ENCODE data around the gene TOM1L2. TPM values are rescaled to one million over a fixed set of nuclear protein-coding genes. Genes with fewer than 3 reads are reported as not detected.

TOM1L2 gene
- total and polyA plus RNA-seq, 11 donors, result 122 to 345 (median 247) TPM

DNA sequence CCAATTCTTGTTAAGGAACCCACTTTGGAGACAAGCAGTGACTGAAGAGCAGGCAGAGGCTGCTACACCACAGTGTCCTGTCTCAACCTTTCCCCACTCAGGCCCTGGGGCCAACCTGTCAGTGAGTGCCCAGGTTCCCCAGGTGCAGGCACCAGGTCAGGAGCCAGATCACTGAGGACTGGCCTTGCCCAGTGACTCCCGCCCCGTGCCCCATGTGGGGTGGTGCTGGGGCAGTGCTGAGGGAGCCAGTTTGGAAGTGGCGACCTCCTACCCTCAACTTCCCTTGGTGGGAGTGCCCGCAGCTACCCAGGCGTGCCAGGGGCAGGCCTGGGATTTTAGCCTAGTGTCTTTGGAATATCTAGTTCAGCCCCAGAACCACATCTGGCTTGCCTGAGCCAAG lies 164.8 kb downstream of the TOM1L2 start:
- WGBS, 4 donors, result 86 to 93% (median 88%) methylated on average over 5 of the region's 5 CpGs; no CpG with 5 or more reads in 1 of the 4 donors
- Histone ChIP-seq H3K4me3 (no peak overlapping the region), H3K36me3 (peaks cover 0 to 28% (median 15%) of the 10 kb centered on the region in 9 donors), H3K27me3 (no peaks in the 10 kb centered on the region), H3K4me1 (peaks cover 9 to 64% (median 31%) of the 10 kb centered on the region in 12 donors), H3K9me3 (no peaks in the 10 kb centered on the region), H3K27ac (peak overlapping the region in 5 of 12 donors; percentile 11 to 81 (median 14))
- no peak for ATAC-seq
- intact Hi-C loops (cut with DNase I), result no loop called here
- DNase-seq, result no peak
- TF ChIP-seq POLR2A (IDR thresholded peaks at IDR 0.05), result no peak
- TF ChIP-seq, protein P1, sequence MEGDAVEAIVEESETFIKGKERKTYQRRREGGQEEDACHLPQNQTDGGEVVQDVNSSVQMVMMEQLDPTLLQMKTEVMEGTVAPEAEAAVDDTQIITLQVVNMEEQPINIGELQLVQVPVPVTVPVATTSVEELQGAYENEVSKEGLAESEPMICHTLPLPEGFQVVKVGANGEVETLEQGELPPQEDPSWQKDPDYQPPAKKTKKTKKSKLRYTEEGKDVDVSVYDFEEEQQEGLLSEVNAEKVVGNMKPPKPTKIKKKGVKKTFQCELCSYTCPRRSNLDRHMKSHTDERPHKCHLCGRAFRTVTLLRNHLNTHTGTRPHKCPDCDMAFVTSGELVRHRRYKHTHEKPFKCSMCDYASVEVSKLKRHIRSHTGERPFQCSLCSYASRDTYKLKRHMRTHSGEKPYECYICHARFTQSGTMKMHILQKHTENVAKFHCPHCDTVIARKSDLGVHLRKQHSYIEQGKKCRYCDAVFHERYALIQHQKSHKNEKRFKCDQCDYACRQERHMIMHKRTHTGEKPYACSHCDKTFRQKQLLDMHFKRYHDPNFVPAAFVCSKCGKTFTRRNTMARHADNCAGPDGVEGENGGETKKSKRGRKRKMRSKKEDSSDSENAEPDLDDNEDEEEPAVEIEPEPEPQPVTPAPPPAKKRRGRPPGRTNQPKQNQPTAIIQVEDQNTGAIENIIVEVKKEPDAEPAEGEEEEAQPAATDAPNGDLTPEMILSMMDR (IDR thresholded peaks at IDR 0.05), result no peak

- Histone ChIP-seq H3K4me1 (peaks cover 3 to 57% (median 25%) of the 10 kb centered on the region in 12 donors), H3K36me3 (peaks cover 0 to 26% (median 15%) of the 10 kb centered on the region in 9 donors), H3K9me3 (no peaks in the 10 kb centered on the region), H3K27ac (peak overlapping the region in 7 of 12 donors; percentile 12 to 81 (median 66)), H3K27me3 (no peaks in the 10 kb centered on the region), H3K4me3 (no peak overlapping the region)
- intact Hi-C loops (cut with DNase I), result no loop called here
- no peak for TF ChIP-seq POLR2A (IDR thresholded peaks at IDR 0.05)
- TF ChIP-seq, protein P1 (IDR thresholded peaks at IDR 0.05), result no peak
- ATAC-seq (peak in 1 of 4 donors; percentile 6), DNase-seq (no peak)
- 81 to 87% (median 83%) methylated on average over 15 to 17 of the region's 17 CpGs for WGBS, 4 donors
These were observed 165.5 kb downstream of the TOM1L2 start for GRCh38 chr17:17806611-17807274.

- H3K9me3 ChIP-seq, result no peaks in the 10 kb centered on the region
- H3K4me3 ChIP-seq, result no peak overlapping the region
- peaks cover 3 to 50% (median 22%) of the 10 kb centered on the region in 12 donors for H3K4me1 ChIP-seq
- intact Hi-C loops (cut with DNase I), result no loop called here
- H3K27me3 ChIP-seq, result no peaks in the 10 kb centered on the region
- ATAC-seq, result no peak
- no peak for TF ChIP-seq POLR2A (IDR thresholded peaks at IDR 0.05)
- TF ChIP-seq, protein P1 (IDR thresholded peaks at IDR 0.05), result no peak
- WGBS, 4 donors, result 81 to 86% (median 85%) methylated on average over 4 of the region's 4 CpGs
- H3K36me3 ChIP-seq, result peaks cover 0 to 29% (median 15%) of the 10 kb centered on the region in 9 donors
- no peak for DNase-seq
- H3K27ac ChIP-seq, result peak overlapping the region in 10 of 12 donors; percentile 12 to 82 (median 68)
These were observed 166.2 kb downstream of the TOM1L2 start for GRCh38 chr17:17806035-17806434.

DNA sequence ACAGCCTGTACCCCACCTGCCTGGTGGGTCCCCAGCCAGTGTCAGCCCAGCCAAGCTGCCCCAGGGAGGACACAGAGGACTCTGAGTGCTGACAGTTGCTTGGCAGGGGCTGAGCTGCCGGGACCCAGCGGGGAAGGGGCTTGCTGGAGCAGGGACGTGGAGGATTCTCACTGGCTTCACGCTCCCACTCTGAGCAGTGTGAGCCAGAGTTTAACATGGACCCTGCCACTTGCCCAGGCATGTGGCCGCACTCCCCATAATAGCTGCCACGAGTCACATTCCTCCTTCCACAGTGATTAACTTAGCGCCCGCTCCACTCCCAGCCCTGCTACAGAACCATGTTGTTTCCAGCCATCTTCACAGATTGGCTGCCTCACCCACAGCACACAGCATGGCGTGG lies 166.6 kb downstream of the TOM1L2 start:
- Histone ChIP-seq H3K36me3 (peaks cover 0 to 29% (median 12%) of the 10 kb centered on the region in 9 donors), H3K27me3 (no peaks in the 10 kb centered on the region), H3K4me1 (peaks cover 0 to 46% (median 18%) of the 10 kb centered on the region in 12 donors), H3K27ac (peak overlapping the region in 10 of 12 donors; percentile 12 to 82 (median 68)), H3K4me3 (no peak overlapping the region), H3K9me3 (no peaks in the 10 kb centered on the region)
- DNase-seq, result peak in 1 of 5 donors; percentile 68
- peak; percentile 23 to 72 (median 44) for ATAC-seq
- WGBS, 4 donors, result 46 to 61% (median 49%) methylated on average over 5 to 9 of the region's 9 CpGs
- intact Hi-C loops (cut with DNase I), result no loop called here
- TF ChIP-seq, protein P1 (IDR thresholded peaks at IDR 0.05), result no peak
- TF ChIP-seq POLR2A (IDR thresholded peaks at IDR 0.05), result no peak

All from heart left ventricle (tissue), 16 donors.